ENCODE data around the gene CTSA.

The CTSA gene

GRCh38 chr20:45940469-45940868, 49.3 kb downstream of the CTSA start:
- peaks cover 5 to 24% (median 13%) of the 10 kb centered on the region in 4 experiments for H3K4me1 ChIP-seq (ENCODE audit: control extremely low read depth in 1 of 4, control insufficient read depth in 4 of 4, insufficient read depth in 4 of 4, low read length in 3 of 4)
- ChIA-PET CTCF (interaction anchor here (1.0 to 3.0 kb wide), 3 partner anchors 12 to 30 kb away, joined by 3 to 12 read pairs (median 6); no protein-coding TSS in a partner anchor), POLR2A (interaction anchor here (1.0 kb wide), 1 partner anchor 11 kb away, joined by 3 read pairs; no protein-coding TSS in a partner anchor)
- H3K36me3 ChIP-seq (ENCODE audit: control insufficient read depth in 4 of 4, insufficient read depth in 4 of 4, low read length in 3 of 4) = peaks cover 30 to 79% (median 67%) of the 10 kb centered on the region in 4 experiments
- no peak for DNase-seq
- H3K27ac ChIP-seq (ENCODE audit: insufficient read depth in 1 of 2, low read depth in 1 of 2, low read length in 2 of 2, poor library complexity in 1 of 2, severe bottlenecking in 2 of 2) = no peak overlapping the region
- H3K27me3 ChIP-seq (replicated peaks in 2 of 5; ENCODE audit: control insufficient read depth in 4 of 5, insufficient read depth in 5 of 5, low read length in 4 of 5) = no peaks in the 10 kb centered on the region
- no peaks in the 10 kb centered on the region for H3K9me3 ChIP-seq (ENCODE audit: control extremely low read depth in 1 of 5, control insufficient read depth in 4 of 5, insufficient read depth in 2 of 5, low read depth in 1 of 5, low read length in 4 of 5)
- WGBS (ENCODE audit: insufficient coverage) = 100% methylated on average over 13 of the region's 13 CpGs
- no peak overlapping the region for H3K4me3 ChIP-seq (ENCODE audit: control insufficient read depth in 1 of 7, extremely low read depth in 1 of 7, insufficient read depth in 4 of 7, low read depth in 2 of 7, low read length in 6 of 7)

GRCh38 chr20:45943613-45944012, 52.5 kb downstream of the CTSA start:
- CTCF ChIA-PET = interaction anchor here (1.0 to 7.3 kb wide), 5 partner anchors 10 to 130 kb away, joined by 3 to 75 read pairs (median 9); no protein-coding TSS in a partner anchor
- POLR2A ChIA-PET = no interaction called here
- Histone ChIP-seq H3K36me3 (ENCODE audit: control insufficient read depth in 4 of 4, insufficient read depth in 4 of 4, low read length in 3 of 4) (peaks cover 35 to 93% (median 80%) of the 10 kb centered on the region in 4 experiments), H3K9me3 (ENCODE audit: control extremely low read depth in 1 of 5, control insufficient read depth in 4 of 5, insufficient read depth in 2 of 5, low read depth in 1 of 5, low read length in 4 of 5) (no peaks in the 10 kb centered on the region), H3K4me1 (ENCODE audit: control extremely low read depth in 1 of 4, control insufficient read depth in 4 of 4, insufficient read depth in 4 of 4, low read length in 3 of 4) (no peaks in the 10 kb centered on the region), H3K27ac (ENCODE audit: insufficient read depth in 1 of 2, low read depth in 1 of 2, low read length in 2 of 2, poor library complexity in 1 of 2, severe bottlenecking in 2 of 2) (peak overlapping the region in 1 of 2 experiments; percentile 25), H3K4me3 (ENCODE audit: control insufficient read depth in 1 of 7, extremely low read depth in 1 of 7, insufficient read depth in 4 of 7, low read depth in 2 of 7, low read length in 6 of 7) (no peak overlapping the region), H3K27me3 (replicated peaks in 2 of 5; ENCODE audit: control insufficient read depth in 4 of 5, insufficient read depth in 5 of 5, low read length in 4 of 5) (no peaks in the 10 kb centered on the region)
- DNase-seq = no peak
- 94% methylated on average over 5 of the region's 6 CpGs for WGBS (ENCODE audit: insufficient coverage)

GRCh38 chr20:45944151-45944964, 53.2 kb downstream of the CTSA start:
- Histone ChIP-seq H3K9me3 (ENCODE audit: control extremely low read depth in 1 of 5, control insufficient read depth in 4 of 5, insufficient read depth in 2 of 5, low read depth in 1 of 5, low read length in 4 of 5) (no peaks in the 10 kb centered on the region), H3K4me1 (ENCODE audit: control extremely low read depth in 1 of 4, control insufficient read depth in 4 of 4, insufficient read depth in 4 of 4, low read length in 3 of 4) (no peaks in the 10 kb centered on the region), H3K27me3 (replicated peaks in 2 of 5; ENCODE audit: control insufficient read depth in 4 of 5, insufficient read depth in 5 of 5, low read length in 4 of 5) (no peaks in the 10 kb centered on the region), H3K4me3 (ENCODE audit: control insufficient read depth in 1 of 7, extremely low read depth in 1 of 7, insufficient read depth in 4 of 7, low read depth in 2 of 7, low read length in 6 of 7) (no peak overlapping the region), H3K27ac (ENCODE audit: insufficient read depth in 1 of 2, low read depth in 1 of 2, low read length in 2 of 2, poor library complexity in 1 of 2, severe bottlenecking in 2 of 2) (peak overlapping the region in 1 of 2 experiments; percentile 25), H3K36me3 (ENCODE audit: control insufficient read depth in 4 of 4, insufficient read depth in 4 of 4, low read length in 3 of 4) (peaks cover 34 to 93% (median 80%) of the 10 kb centered on the region in 4 experiments)
- 92% methylated on average over 15 of the region's 15 CpGs for WGBS (ENCODE audit: insufficient coverage)
- ChIA-PET CTCF (interaction anchor here (0.6 to 7.3 kb wide), 5 partner anchors 10 to 60 kb away, joined by 3 to 75 read pairs (median 9); no protein-coding TSS in a partner anchor), POLR2A (no interaction called here)
- DNase-seq = peak in 2 of 3 donors; percentile 38 to 40

GRCh38 chr20:45944965-45945677, 54.0 kb downstream of the CTSA start:
- H3K9me3 ChIP-seq (ENCODE audit: control extremely low read depth in 1 of 5, control insufficient read depth in 4 of 5, insufficient read depth in 2 of 5, low read depth in 1 of 5, low read length in 4 of 5) = no peaks in the 10 kb centered on the region
- H3K27me3 ChIP-seq (replicated peaks in 2 of 5; ENCODE audit: control insufficient read depth in 4 of 5, insufficient read depth in 5 of 5, low read length in 4 of 5) = no peaks in the 10 kb centered on the region
- ChIA-PET POLR2A (no interaction called here), CTCF (interaction anchor here (1.6 to 7.3 kb wide), 3 partner anchors 9 to 16 kb away, joined by 3 to 75 read pairs (median 9); no protein-coding TSS in a partner anchor)
- no peak for DNase-seq
- H3K4me3 ChIP-seq (ENCODE audit: control insufficient read depth in 1 of 7, extremely low read depth in 1 of 7, insufficient read depth in 4 of 7, low read depth in 2 of 7, low read length in 6 of 7) = no peak overlapping the region
- WGBS (ENCODE audit: insufficient coverage) = 95% methylated on average over 14 of the region's 19 CpGs
- no peaks in the 10 kb centered on the region for H3K4me1 ChIP-seq (ENCODE audit: control extremely low read depth in 1 of 4, control insufficient read depth in 4 of 4, insufficient read depth in 4 of 4, low read length in 3 of 4)
- no peak overlapping the region for H3K27ac ChIP-seq (ENCODE audit: insufficient read depth in 1 of 2, low read depth in 1 of 2, low read length in 2 of 2, poor library complexity in 1 of 2, severe bottlenecking in 2 of 2)
- H3K36me3 ChIP-seq (ENCODE audit: control insufficient read depth in 4 of 4, insufficient read depth in 4 of 4, low read length in 3 of 4) = peaks cover 28 to 93% (median 77%) of the 10 kb centered on the region in 4 experiments

- Histone ChIP-seq H3K27me3 (replicated peaks in 2 of 5; ENCODE audit: control insufficient read depth in 4 of 5, insufficient read depth in 5 of 5, low read length in 4 of 5) (no peaks in the 10 kb centered on the region), H3K27ac (ENCODE audit: insufficient read depth in 1 of 2, low read depth in 1 of 2, low read length in 2 of 2, poor library complexity in 1 of 2, severe bottlenecking in 2 of 2) (no peak overlapping the region), H3K36me3 (ENCODE audit: control insufficient read depth in 4 of 4, insufficient read depth in 4 of 4, low read length in 3 of 4) (peaks cover 26 to 93% (median 76%) of the 10 kb centered on the region in 4 experiments), H3K9me3 (ENCODE audit: control extremely low read depth in 1 of 5, control insufficient read depth in 4 of 5, insufficient read depth in 2 of 5, low read depth in 1 of 5, low read length in 4 of 5) (no peaks in the 10 kb centered on the region), H3K4me1 (ENCODE audit: control extremely low read depth in 1 of 4, control insufficient read depth in 4 of 4, insufficient read depth in 4 of 4, low read length in 3 of 4) (no peaks in the 10 kb centered on the region), H3K4me3 (ENCODE audit: control insufficient read depth in 1 of 7, extremely low read depth in 1 of 7, insufficient read depth in 4 of 7, low read depth in 2 of 7, low read length in 6 of 7) (no peak overlapping the region)
- ChIA-PET POLR2A (no interaction called here), CTCF (interaction anchor here (1.6 to 7.3 kb wide), 3 partner anchors 9 to 16 kb away, joined by 3 to 75 read pairs (median 9); no protein-coding TSS in a partner anchor)
- no peak for DNase-seq
- whole genome bisulfite sequencing (ENCODE audit: insufficient coverage) = 94% methylated on average over 10 of the region's 13 CpGs
These were observed 54.6 kb downstream of the CTSA start for GRCh38 chr20:45945678-45946148.

DNA sequence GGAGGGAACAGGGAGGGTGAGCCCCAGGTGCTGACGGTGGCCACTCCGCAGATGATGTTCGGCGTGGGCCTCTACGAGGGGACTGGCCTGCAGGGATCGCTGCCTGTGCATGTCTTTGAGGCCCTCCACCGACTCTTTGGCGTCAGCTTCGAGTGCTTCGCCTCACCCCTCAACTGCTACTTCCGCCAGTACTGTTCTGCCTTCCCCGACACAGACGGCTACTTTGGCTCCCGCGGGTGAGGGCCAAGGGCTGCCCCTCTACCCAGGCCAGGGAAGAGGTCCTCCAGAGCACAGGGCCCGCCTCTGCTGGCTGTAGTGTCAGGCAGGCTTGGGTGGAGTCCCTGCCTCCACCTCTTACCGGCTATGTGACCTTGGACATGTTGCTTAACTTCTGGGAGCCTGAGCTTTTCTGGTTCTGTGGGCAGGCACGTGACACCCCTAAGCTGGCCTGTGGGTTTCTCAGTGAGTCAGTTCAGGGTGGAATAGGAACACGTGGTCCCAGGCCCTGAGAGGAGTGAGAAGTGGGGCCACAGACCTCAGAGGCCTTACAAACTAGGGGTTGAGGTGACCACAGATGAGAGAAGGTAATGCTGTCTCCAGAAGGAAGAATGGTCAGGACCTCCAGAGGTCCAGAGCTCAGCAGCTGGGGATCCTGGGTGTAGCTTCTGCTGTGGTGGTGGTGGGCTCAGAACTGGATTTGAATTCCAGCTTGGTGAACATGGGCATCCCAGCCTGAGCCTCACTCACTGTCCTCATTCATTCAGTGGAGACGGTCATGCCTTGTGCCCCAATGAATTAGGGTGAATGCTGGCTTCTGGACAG, 55.2 kb downstream of the CTSA start:
- Histone ChIP-seq H3K9me3 (ENCODE audit: control extremely low read depth in 1 of 5, control insufficient read depth in 4 of 5, insufficient read depth in 2 of 5, low read depth in 1 of 5, low read length in 4 of 5) (no peaks in the 10 kb centered on the region), H3K27ac (ENCODE audit: insufficient read depth in 1 of 2, low read depth in 1 of 2, low read length in 2 of 2, poor library complexity in 1 of 2, severe bottlenecking in 2 of 2) (peak overlapping the region in 1 of 2 experiments; percentile 7), H3K4me3 (ENCODE audit: control insufficient read depth in 1 of 7, extremely low read depth in 1 of 7, insufficient read depth in 4 of 7, low read depth in 2 of 7, low read length in 6 of 7) (no peak overlapping the region), H3K36me3 (ENCODE audit: control insufficient read depth in 4 of 4, insufficient read depth in 4 of 4, low read length in 3 of 4) (peaks cover 26 to 91% (median 74%) of the 10 kb centered on the region in 4 experiments), H3K27me3 (replicated peaks in 2 of 5; ENCODE audit: control insufficient read depth in 4 of 5, insufficient read depth in 5 of 5, low read length in 4 of 5) (no peaks in the 10 kb centered on the region), H3K4me1 (ENCODE audit: control extremely low read depth in 1 of 4, control insufficient read depth in 4 of 4, insufficient read depth in 4 of 4, low read length in 3 of 4) (no peaks in the 10 kb centered on the region)
- POLR2A ChIA-PET = no interaction called here
- peak in 2 of 3 donors; percentile 40 to 46 for DNase-seq
- 83% methylated on average over 13 of the region's 20 CpGs for WGBS (ENCODE audit: insufficient coverage)
- CTCF ChIA-PET = interaction anchor here (0.8 to 7.3 kb wide), 5 partner anchors 10 to 22 kb away, joined by 3 to 75 read pairs (median 4); partner anchors contain the start of gene PCIF1
